ENCODE measurements around the gene LIPT2.

Gene LIPT2

GRCh38 chr11:74494916-74495315 is 1.4 kb upstream of the LIPT2 start:
- DNase-seq, result no peak

DNA sequence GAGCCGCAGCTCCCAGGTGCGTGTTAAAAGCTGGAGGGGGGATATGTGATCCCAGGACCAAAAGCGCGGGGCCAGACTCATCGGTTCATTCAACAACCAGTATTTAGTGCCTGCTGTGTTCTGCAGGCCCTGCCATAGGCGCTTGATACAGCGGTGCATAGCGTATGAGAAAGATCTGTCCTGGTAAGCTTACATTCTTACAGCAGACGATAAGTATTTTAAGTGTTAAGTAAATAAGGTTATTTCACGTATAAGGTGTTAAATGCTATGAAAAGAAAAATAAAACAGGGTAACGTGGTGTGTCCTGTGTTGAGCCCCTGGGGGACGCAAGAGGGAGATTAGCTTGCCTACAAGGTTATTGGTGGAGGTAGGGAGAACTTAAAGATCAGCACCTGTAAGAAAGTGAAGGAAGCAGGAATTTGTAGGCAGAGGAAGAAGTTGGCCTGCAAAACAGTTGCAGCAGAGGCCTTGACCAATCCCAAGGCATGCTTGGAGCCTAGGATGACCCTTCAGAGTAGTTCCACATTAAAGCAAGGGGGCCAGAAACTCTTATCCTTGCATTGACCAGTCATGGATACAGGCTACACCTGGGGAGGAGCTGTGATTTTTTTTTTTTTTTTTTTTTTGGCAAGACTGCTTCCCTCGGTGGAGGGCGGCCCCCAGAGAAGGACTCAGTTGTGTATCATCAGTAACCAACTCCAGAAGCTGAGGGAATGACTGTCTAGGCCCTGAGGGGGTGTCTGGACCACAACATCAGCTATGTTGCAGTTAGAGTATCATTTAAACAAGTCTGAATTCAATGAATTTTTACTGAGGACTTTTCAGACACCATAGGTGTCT is 487 bp upstream of the LIPT2 start:
- peak; percentile 66 for DNase-seq

DNA sequence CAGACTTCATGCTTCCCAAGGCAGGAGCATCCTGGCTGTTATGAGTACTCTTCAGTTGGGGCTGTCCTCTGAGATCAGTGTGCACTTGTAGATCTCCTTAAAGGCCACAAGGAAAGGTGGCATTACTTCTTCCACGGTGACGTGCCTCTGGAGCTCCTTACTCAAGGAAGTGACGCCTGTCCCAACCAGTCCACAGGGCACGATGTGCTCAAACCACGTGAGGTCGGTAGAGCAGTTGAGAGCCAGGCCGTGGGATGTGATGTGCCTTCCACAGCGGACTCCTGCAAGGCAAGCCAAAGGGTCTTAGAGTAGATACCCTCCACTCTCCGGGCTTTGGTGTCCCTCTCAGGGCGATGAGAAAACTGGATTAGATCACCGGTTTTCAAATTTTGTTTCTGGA is 1.4 kb downstream of the LIPT2 start:
- no peak for DNase-seq

- no peak for DNase-seq
These were observed 2.6 kb downstream of the LIPT2 start for GRCh38 chr11:74490941-74491340.

- peak; percentile 4 for DNase-seq
These were observed 5.6 kb downstream of the LIPT2 start for GRCh38 chr11:74487875-74488274.

DNA sequence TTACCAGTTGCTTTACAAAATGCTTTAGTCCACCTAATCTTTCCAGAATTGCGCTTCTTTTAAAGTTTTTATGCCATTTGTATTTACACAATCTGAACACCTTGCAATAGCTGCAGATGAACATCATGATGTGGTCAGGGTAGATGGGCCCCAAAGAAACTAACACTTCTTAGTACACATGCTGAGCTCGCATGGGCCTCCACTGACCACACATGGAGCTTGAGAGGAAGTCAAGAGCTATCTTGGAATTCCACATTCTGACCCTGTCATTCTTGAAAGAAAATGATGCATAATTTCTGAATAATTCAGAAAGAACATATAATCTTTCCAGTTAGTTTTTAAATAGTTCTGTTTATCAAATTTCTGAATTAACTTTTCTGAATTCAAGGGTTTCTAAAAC is 7.7 kb downstream of the LIPT2 start:
- no peak for DNase-seq

- DNase-seq, result no peak
These were observed 12.7 kb downstream of the LIPT2 start for GRCh38 chr11:74480688-74481417.

GRCh38 chr11:74479732-74480123 is 13.8 kb downstream of the LIPT2 start:
- DNase-seq, result no peak

- peak; percentile 25 for DNase-seq
These were observed 14.4 kb downstream of the LIPT2 start for GRCh38 chr11:74478877-74479731.

DNA sequence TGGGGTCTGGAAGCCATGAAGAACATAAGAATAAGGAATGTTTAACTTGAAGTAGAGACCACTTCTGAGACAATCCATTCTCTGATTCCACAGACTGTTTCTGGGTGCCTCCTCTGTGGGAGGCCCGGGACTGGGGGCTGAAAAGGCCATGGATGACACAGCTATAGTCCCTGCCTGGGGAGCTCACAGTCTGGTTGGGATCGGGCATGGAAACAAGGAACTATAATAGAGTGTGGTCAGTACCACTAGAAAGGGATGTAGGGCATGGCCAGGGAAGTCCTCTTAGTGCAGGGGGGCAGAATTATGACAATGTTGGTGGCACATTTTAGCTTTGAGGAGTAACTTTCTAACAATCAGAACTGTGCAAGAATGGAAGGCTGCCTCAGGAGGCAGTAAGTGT is 17.0 kb downstream of the LIPT2 start:
- no peak for DNase-seq

- DNase-seq, result no peak
These were observed 19.2 kb downstream of the LIPT2 start for GRCh38 chr11:74474316-74474715.

DNA sequence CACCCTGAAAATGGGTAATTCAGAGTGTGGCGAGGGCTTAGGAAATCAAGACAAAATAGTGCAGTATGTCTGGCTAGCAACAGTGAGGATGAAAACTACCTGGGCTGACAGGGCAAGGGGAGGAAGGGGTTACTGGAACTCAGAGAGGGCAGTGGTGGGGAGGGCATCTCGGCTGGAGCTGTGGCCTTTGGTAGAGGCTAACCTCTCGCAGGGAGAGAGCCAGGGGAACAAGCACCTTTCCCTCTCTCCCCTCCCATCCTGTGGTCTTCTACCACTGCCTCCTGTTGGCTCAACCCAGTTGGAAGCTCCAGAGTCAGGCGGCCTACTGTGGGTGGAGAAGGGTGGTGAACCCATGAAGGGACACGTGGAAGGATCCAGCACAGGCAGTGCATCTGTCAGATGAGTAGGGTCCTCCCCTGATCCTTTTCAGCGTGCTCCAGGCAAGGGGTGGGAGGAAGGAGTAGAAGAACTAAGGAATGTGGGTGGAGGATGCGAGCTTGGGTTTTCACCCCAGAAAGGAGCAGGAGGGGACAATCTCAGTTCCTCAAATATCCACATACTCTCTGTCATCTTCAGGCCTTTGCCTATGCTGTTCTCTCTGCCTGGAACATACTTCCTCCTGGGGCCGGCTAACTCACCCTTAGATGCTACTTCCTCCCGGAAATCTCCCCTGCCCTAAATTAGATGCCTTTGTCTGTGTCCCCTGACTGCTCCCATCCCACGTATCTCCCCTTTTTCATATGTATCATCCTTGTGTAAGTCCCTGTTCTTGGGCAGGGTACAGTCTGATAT is 19.9 kb downstream of the LIPT2 start:
- no peak for DNase-seq

DNA sequence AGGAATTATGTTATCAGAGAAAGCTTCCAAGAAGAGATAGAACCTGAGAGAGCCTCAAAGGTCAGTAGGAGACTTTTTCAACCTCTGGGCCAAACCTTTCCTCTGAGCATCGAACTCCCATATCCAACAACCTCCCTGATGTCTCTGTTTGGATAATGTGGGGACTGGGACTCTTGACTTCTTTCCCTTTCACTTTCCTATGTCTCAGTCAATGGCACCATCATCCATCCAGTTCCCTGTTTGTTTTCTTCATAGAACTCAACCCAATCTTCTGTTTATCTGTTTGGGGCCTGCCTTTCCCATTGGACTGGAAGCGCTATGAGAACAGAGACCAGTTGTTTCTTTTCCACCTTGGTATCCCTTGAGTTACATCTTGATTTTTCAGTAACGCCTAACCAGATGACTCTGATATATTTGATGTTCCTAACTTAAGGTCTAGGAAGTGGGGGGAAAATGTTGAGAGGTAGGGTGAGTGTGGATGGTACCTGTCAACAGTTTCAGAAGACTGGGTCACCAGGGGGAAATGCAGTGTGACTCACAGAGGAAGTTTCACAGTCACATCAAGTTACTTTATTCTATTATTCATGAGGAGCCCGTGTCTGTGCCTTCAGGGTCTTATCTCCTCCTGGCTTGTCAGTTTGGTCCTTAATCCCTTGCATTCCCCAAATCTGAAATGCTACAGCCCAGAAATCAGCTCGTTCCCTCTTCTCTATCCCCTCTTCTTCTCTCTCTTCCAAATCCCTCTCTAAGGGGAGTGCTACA is 21.7 kb downstream of the LIPT2 start:
- no peak for DNase-seq

DNA sequence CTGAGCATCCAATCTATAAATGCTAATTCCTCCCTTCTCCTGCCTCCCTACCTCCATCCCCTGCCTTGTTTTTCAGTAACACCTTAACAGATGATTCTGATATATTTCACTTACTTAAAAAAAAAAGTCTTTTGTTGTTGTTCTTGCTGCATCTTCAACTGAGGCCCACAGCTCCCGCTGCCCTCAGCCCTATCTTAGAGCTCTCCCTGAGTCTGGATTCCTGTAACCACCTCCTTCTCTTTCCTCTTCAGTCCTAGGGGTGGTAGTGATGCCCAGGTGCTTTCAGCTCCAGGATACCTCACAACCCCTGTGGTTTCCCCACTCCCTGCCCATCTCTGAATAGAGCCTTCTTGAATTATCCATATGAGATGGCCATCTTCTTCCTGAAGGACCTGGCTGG is 22.5 kb downstream of the LIPT2 start:
- DNase-seq, result no peak

- no peak for DNase-seq
These were observed 23.0 kb downstream of the LIPT2 start for GRCh38 chr11:74470526-74470925.

- no peak for DNase-seq
These were observed 24.6 kb downstream of the LIPT2 start for GRCh38 chr11:74468936-74469335.

DNA sequence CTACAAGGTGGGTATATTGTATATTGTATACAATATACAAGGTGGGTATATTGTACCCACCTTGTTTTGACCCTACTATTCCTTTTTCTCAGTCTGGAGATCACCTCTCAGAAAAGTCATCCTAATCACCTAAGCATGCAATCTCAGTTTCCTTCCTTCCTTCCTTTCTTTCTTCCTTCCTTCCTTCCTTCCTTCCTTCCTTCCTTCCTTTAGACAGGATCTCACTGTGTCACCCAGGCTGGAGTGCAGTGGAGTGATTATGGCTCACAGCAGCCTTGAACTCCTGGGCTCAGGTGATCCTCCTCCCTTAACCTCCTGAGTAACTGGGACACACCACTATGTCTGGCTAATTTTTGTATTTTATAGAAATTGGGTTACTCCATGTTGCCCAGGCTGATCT is 25.0 kb downstream of the LIPT2 start:
- no peak for DNase-seq

GRCh38 chr11:74468058-74468457 is 25.5 kb downstream of the LIPT2 start:
- DNase-seq, result no peak

- peak; percentile 48 for DNase-seq
These were observed 26.3 kb downstream of the LIPT2 start, which contains the start of gene KCNE3 for GRCh38 chr11:74466916-74467885. Gene KCNE3 (minus strand): TSS chr11:74467549. CDS start chr11:74457563, 9,986 bp downstream.

GRCh38 chr11:74465291-74465708 is 28.2 kb downstream of the LIPT2 start:
- no peak for DNase-seq
